ENCODE results near the gene ANO4. TPM values are rescaled to one million over a fixed set of nuclear protein-coding genes. Genes with fewer than 3 reads are reported as not detected.

Gene ANO4
- total RNA-seq, 1 donor from 2014 or later = not detected

DNA sequence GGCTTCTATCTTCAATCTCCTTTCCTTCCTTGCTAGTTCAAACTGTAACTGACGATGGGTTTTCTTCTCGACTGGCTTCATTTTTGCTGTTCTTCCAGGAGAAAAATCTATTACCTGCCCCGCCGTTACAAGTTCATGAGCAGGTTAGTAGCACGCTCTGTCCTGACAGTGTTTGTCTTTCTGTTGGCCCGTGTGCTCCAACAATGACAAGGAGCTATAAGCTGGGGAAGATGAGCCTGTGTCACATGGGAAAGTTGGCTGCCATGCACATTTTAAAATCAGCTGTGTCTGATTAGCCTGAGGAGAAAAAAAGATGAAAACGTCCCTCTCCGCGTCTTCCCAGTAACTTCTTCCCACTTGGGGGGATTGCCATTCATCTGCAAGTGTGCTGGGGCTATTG, 180.2 kb downstream of the ANO4 start:
- Mint-ChIP-seq H3K9me3 (no peaks in the 10 kb centered on the region), H3K27me3 (no peaks in the 10 kb centered on the region), H3K4me1 (no peaks in the 10 kb centered on the region), H3K36me3 (ENCODE audit: low read depth) (no peaks in the 10 kb centered on the region), H3K4me3 (no peak overlapping the region), H3K27ac (no peak overlapping the region)
- TF ChIP-seq, protein P1, sequence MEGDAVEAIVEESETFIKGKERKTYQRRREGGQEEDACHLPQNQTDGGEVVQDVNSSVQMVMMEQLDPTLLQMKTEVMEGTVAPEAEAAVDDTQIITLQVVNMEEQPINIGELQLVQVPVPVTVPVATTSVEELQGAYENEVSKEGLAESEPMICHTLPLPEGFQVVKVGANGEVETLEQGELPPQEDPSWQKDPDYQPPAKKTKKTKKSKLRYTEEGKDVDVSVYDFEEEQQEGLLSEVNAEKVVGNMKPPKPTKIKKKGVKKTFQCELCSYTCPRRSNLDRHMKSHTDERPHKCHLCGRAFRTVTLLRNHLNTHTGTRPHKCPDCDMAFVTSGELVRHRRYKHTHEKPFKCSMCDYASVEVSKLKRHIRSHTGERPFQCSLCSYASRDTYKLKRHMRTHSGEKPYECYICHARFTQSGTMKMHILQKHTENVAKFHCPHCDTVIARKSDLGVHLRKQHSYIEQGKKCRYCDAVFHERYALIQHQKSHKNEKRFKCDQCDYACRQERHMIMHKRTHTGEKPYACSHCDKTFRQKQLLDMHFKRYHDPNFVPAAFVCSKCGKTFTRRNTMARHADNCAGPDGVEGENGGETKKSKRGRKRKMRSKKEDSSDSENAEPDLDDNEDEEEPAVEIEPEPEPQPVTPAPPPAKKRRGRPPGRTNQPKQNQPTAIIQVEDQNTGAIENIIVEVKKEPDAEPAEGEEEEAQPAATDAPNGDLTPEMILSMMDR (IDR thresholded peaks at IDR 0.05) = no peak
- ATAC-seq (ENCODE audit: low read depth) = no peak
- ChIA-PET POLR2A (no interaction called here), CTCF (no interaction called here)
- DNase-seq = no peak
- intact Hi-C loops (cut with micrococcal nuclease) = no loop called here

DNA sequence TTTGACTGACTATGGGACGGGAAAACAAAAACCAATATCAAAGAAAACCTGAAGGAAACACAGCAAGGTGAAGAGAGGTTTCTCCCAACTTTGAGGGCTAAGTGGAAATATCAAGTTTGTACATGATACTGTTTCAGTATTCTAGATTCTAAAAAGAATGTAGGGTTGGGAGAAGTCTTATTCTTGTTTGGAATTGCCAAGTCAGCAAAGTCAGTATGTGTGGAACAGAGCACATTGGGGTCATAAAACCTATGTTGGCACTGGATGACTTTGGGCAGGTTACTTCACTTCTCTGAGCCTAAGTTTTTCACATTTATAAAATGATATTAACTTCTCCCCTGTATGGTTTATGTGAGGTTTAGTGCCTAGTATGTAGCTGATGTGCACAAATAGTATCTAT, 182.2 kb downstream of the ANO4 start:
- ATAC-seq (ENCODE audit: low read depth) (no peak), DNase-seq (no peak)
- ChIA-PET POLR2A (no interaction called here), CTCF (no interaction called here)
- Mint-ChIP-seq H3K9me3 (no peaks in the 10 kb centered on the region), H3K27me3 (no peaks in the 10 kb centered on the region), H3K36me3 (ENCODE audit: low read depth) (no peaks in the 10 kb centered on the region), H3K4me1 (no peaks in the 10 kb centered on the region), H3K27ac (no peak overlapping the region), H3K4me3 (no peak overlapping the region)
- intact Hi-C loops (cut with micrococcal nuclease) = no loop called here
- TF ChIP-seq, protein P1 (IDR thresholded peaks at IDR 0.05) = no peak

DNA sequence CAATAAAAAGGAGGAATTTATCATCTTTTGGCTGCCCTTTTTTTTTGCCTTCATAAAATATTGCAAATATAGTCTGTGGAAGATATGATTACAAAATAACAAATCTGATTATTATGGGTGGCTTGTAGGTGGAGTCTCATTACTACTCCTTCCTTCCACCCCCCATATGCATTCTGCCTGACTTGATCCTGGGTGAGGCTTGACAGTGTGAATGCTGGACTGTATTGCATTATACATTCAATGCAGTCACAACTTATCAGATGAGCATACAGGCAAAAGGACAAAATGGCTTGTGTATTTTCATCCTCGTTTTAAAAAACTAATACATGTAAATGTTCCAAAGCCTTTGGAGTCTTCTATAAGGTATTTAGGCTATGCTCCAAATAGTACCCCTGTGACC, 186.3 kb downstream of the ANO4 start:
- no peaks in the 10 kb centered on the region for H3K9me3 Mint-ChIP-seq
- DNase-seq = no peak
- H3K27ac Mint-ChIP-seq = no peak overlapping the region
- H3K4me3 Mint-ChIP-seq = no peak overlapping the region
- H3K36me3 Mint-ChIP-seq (ENCODE audit: low read depth) = no peaks in the 10 kb centered on the region
- ChIA-PET POLR2A (no interaction called here), CTCF (no interaction called here)
- H3K4me1 Mint-ChIP-seq = no peaks in the 10 kb centered on the region
- no peak for ATAC-seq (ENCODE audit: low read depth)
- intact Hi-C loops (cut with micrococcal nuclease) = no loop called here
- TF ChIP-seq, protein P1 (IDR thresholded peaks at IDR 0.05) = no peak
- H3K27me3 Mint-ChIP-seq = no peaks in the 10 kb centered on the region

- no peak for DNase-seq
- TF ChIP-seq, protein P1 (IDR thresholded peaks at IDR 0.05) = no peak
- ATAC-seq (ENCODE audit: low read depth) = no peak
- intact Hi-C loops (cut with micrococcal nuclease) = no loop called here
- no peaks in the 10 kb centered on the region for H3K36me3 Mint-ChIP-seq (ENCODE audit: low read depth)
- H3K4me3 Mint-ChIP-seq = no peak overlapping the region
- CTCF ChIA-PET = no interaction called here
- H3K27ac Mint-ChIP-seq = no peak overlapping the region
- H3K27me3 Mint-ChIP-seq = no peaks in the 10 kb centered on the region
- no peaks in the 10 kb centered on the region for H3K9me3 Mint-ChIP-seq
- POLR2A ChIA-PET = no interaction called here
- no peaks in the 10 kb centered on the region for H3K4me1 Mint-ChIP-seq
These were observed 188.1 kb downstream of the ANO4 start for GRCh38 chr12:100982511-100983183.

- CTCF ChIA-PET = no interaction called here
- ATAC-seq (ENCODE audit: low read depth) (no peak), DNase-seq (no peak)
- Mint-ChIP-seq H3K4me3 (no peak overlapping the region), H3K4me1 (no peaks in the 10 kb centered on the region), H3K9me3 (peaks cover 2% of the 10 kb centered on the region), H3K27ac (no peak overlapping the region), H3K36me3 (ENCODE audit: low read depth) (no peaks in the 10 kb centered on the region), H3K27me3 (no peaks in the 10 kb centered on the region)
- POLR2A ChIA-PET = no interaction called here
- TF ChIP-seq, protein P1 (IDR thresholded peaks at IDR 0.05) = no peak
- intact Hi-C loops (cut with micrococcal nuclease) = no loop called here
These were observed 190.2 kb downstream of the ANO4 start for GRCh38 chr12:100984796-100985195.

Measured in activated B cell treated with CpG ODN at 0.5 μM for 24 hours (primary cell).